ENCODE results near the gene ADRA2A. TPM values are rescaled to one million over a fixed set of nuclear protein-coding genes. Genes with fewer than 3 reads are reported as not detected.

Gene ADRA2A
- total and polyA plus RNA-seq, 10 of the 15 experiments (the other 5 are each of a cell fraction or from before 2014, with no cell fraction given) = 0.08 TPM; not detected in 9

DNA sequence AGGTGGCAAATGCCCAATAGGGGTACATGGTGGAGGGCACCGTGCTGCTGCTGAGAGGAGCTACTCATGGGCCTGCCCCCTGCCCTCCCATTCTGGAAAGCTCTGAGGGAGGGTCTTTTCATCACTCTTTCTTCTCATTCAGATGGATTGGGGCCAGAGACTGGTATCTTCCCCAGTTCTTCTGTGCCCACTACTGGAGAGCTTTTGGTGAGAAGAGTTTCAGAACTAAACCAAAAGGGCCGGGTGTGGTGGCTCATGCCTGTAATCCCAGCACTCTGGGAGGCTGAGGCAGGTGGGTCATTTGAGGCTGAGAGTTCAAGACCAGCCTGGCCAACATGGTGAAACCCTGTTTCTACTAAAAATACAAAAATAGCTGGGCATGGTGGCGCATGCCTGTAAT, 12.5 kb downstream of the ADRA2A start (continued):
- TF ChIP-seq ZNF622 (IDR thresholded peaks at IDR 0.05) = no peak
- no peak for TF ChIP-seq NR2C1 (IDR thresholded peaks at IDR 0.05)
- TF ChIP-seq, protein P1, sequence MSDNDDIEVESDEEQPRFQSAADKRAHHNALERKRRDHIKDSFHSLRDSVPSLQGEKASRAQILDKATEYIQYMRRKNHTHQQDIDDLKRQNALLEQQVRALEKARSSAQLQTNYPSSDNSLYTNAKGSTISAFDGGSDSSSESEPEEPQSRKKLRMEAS (IDR thresholded peaks at IDR 0.05; ENCODE audit: low read depth, low read length) = no peak
- no peak for TF ChIP-seq HDGF (IDR thresholded peaks at IDR 0.05)
- TF ChIP-seq KAT2A (conservative IDR thresholded peaks at IDR 0.05; ENCODE audit: control insufficient read depth, low read depth, low read length) = no peak

DNA sequence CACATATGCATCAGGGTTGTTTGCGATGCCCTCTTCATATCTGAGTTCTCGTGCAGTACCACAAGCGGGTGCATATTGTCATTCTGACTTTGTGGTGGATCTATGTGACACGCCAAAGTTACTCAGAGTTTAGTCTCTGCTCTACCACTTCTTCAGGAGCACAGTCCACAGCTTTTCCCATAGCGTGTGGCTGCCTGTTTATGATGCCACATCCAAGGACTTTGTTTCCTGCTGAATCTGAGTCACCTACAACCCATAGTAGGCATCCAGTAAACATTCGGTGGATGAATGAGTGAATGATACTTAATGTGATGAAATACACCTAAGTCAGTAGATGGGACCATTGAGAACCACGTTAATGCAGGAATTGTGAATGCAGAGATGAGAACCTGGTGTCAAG, 15.0 kb downstream of the ADRA2A start:
- no peak for TF ChIP-seq EZH2 (IDR thresholded peaks at IDR 0.05; ENCODE audit: borderline replicate concordance, control insufficient read depth, low read depth, low read length)
- in situ Hi-C loops (cut with MboI) (no loop called here), intact Hi-C loops (cut with micrococcal nuclease; ENCODE audit: unreplicated experiment) (no loop called here)
- ChIA-PET SMC1A (ENCODE audit: uncharacterized antibody, unreplicated experiment) (no interaction called here), POLR2A (no interaction called here), CTCF (no interaction called here), RAD21 (ENCODE audit: unreplicated experiment) (no interaction called here)
- Histone ChIP-seq H3K4me3 (no peak overlapping the region), H3K27ac (ENCODE audit: control insufficient read depth, insufficient read depth) (no peak overlapping the region), H3K4me2 (ENCODE audit: control insufficient read depth, insufficient read depth) (no peak overlapping the region), H4K20me1 (ENCODE audit: control insufficient read depth, insufficient read depth) (no peaks in the 10 kb centered on the region), H3K4me1 (ENCODE audit: control insufficient read depth, insufficient read depth, low read length) (no peaks in the 10 kb centered on the region), H2AFZ (ENCODE audit: control insufficient read depth, low read depth, low read length) (no peak overlapping the region), H3K9me3 (replicated peaks; ENCODE audit: control insufficient read depth, insufficient read depth, low read length) (no peaks in the 10 kb centered on the region), H3K27me3 (replicated peaks in 1 of 2; ENCODE audit: control insufficient read depth in 2 of 2, insufficient read depth in 2 of 2, low read length in 1 of 2) (no peaks in the 10 kb centered on the region; a peak in 2 of 4 replicates), H3K9ac (ENCODE audit: control insufficient read depth, insufficient read depth, low read length) (no peak overlapping the region), H3K36me3 (ENCODE audit: control insufficient read depth in 2 of 2, insufficient read depth in 2 of 2, low read length in 1 of 2) (no peaks in the 10 kb centered on the region), H3K79me2 (ENCODE audit: control insufficient read depth, insufficient read depth, low read length) (no peaks in the 10 kb centered on the region)
- FAIRE-seq = no peak
- ATAC-seq = no peak
- no peak for DNase-seq (ENCODE audit: low read depth, low spot score)
- 61% methylated on average over 7 of the region's 7 CpGs for WGBS (ENCODE audit: insufficient coverage, insufficient replicate concordance, low lambda C conversion rate, missing lambda C conversion rate)
- no TSS peak for BruUV-seq (replicated peaks)

Data from GM12878 (cell line).